T-helper 1 cell treated with Interleukin-12 subunit alpha and Interleukin-12 subunit beta and Interleukin-4 antibody, amounts not matched to agents 30 μg/mL and 1 μg/mL, for 36 hours (primary cell): Measurements from ENCODE around the gene NUP210.

ENCODE experiments used
- H3K27ac Mint-ChIP-seq: one replicate; pipeline ENCODE4 v1.8.0; 2021; ENCODE audit warnings: mild to moderate bottlenecking, mixed read lengths
- H3K27me3 Mint-ChIP-seq: one replicate; pipeline ENCODE4 v1.8.0; 2021; ENCODE audit warnings: low read depth, mixed read lengths
- H3K36me3 Mint-ChIP-seq: one replicate; pipeline ENCODE4 v1.8.0; 2021; ENCODE audit warnings: low read depth, mixed read lengths
- H3K4me1 Mint-ChIP-seq: one replicate; pipeline ENCODE4 v1.8.0; 2021; ENCODE audit warnings: low read depth, mixed read lengths
- H3K4me3 Mint-ChIP-seq: one replicate; pipeline ENCODE4 v1.8.0; 2021; ENCODE audit warnings: mild to moderate bottlenecking, moderate library complexity, mixed read lengths
- H3K9me3 Mint-ChIP-seq: one replicate; pipeline ENCODE4 v1.8.0; 2021; ENCODE audit warnings: mixed read lengths

The NUP210 gene

GRCh38 chr3:13404626-13405452, 15.3 kb downstream of the NUP210 start:
- Mint-ChIP-seq H3K36me3 (peaks cover 27% of the 10 kb centered on the region), H3K27ac (no peak overlapping the region), H3K4me1 (peaks cover 16% of the 10 kb centered on the region), H3K4me3 (no peak overlapping the region), H3K27me3 (no peaks in the 10 kb centered on the region), H3K9me3 (peaks cover 14% of the 10 kb centered on the region)

- Mint-ChIP-seq H3K36me3 (peaks cover 23% of the 10 kb centered on the region), H3K4me3 (no peak overlapping the region), H3K4me1 (peaks cover 16% of the 10 kb centered on the region), H3K27ac (peak overlapping the region; percentile 55), H3K9me3 (peaks cover 12% of the 10 kb centered on the region), H3K27me3 (no peaks in the 10 kb centered on the region)
These were observed 16.3 kb downstream of the NUP210 start for GRCh38 chr3:13403847-13404246.

GRCh38 chr3:13403213-13403819, 16.8 kb downstream of the NUP210 start:
- peaks cover 16% of the 10 kb centered on the region for H3K4me1 Mint-ChIP-seq
- H3K9me3 Mint-ChIP-seq: peaks cover 9% of the 10 kb centered on the region
- H3K4me3 Mint-ChIP-seq: no peak overlapping the region
- H3K36me3 Mint-ChIP-seq: peaks cover 19% of the 10 kb centered on the region
- H3K27ac Mint-ChIP-seq: no peak overlapping the region
- no peaks in the 10 kb centered on the region for H3K27me3 Mint-ChIP-seq

- Mint-ChIP-seq H3K4me1 (peaks cover 12% of the 10 kb centered on the region), H3K4me3 (no peak overlapping the region), H3K36me3 (peaks cover 16% of the 10 kb centered on the region), H3K27me3 (no peaks in the 10 kb centered on the region), H3K27ac (no peak overlapping the region), H3K9me3 (no peaks in the 10 kb centered on the region)
These were observed 19.0 kb downstream of the NUP210 start for GRCh38 chr3:13401149-13401548.

- H3K9me3 Mint-ChIP-seq: no peaks in the 10 kb centered on the region
- H3K27me3 Mint-ChIP-seq: no peaks in the 10 kb centered on the region
- H3K27ac Mint-ChIP-seq: no peak overlapping the region
- H3K4me3 Mint-ChIP-seq: no peak overlapping the region
- H3K4me1 Mint-ChIP-seq: peaks cover 16% of the 10 kb centered on the region
- peaks cover 24% of the 10 kb centered on the region for H3K36me3 Mint-ChIP-seq
These were observed 19.9 kb downstream of the NUP210 start for GRCh38 chr3:13400114-13400673.

- Mint-ChIP-seq H3K27ac (no peak overlapping the region), H3K27me3 (no peaks in the 10 kb centered on the region), H3K9me3 (no peaks in the 10 kb centered on the region), H3K4me1 (peaks cover 14% of the 10 kb centered on the region), H3K36me3 (peaks cover 26% of the 10 kb centered on the region), H3K4me3 (no peak overlapping the region)
These were observed 20.5 kb downstream of the NUP210 start for GRCh38 chr3:13399603-13400002.

GRCh38 chr3:13397316-13397715, 22.8 kb downstream of the NUP210 start:
- Mint-ChIP-seq H3K9me3 (no peaks in the 10 kb centered on the region), H3K27ac (no peak overlapping the region), H3K27me3 (no peaks in the 10 kb centered on the region), H3K4me3 (no peak overlapping the region), H3K4me1 (peaks cover 5% of the 10 kb centered on the region), H3K36me3 (peaks cover 23% of the 10 kb centered on the region)

- H3K27me3 Mint-ChIP-seq: no peaks in the 10 kb centered on the region
- no peak overlapping the region for H3K4me3 Mint-ChIP-seq
- H3K9me3 Mint-ChIP-seq: no peaks in the 10 kb centered on the region
- H3K27ac Mint-ChIP-seq: no peak overlapping the region
- peaks cover 8% of the 10 kb centered on the region for H3K4me1 Mint-ChIP-seq
- peaks cover 35% of the 10 kb centered on the region for H3K36me3 Mint-ChIP-seq
These were observed 25.8 kb downstream of the NUP210 start for GRCh38 chr3:13394363-13394762.

GRCh38 chr3:13393427-13394360, 26.4 kb downstream of the NUP210 start:
- Mint-ChIP-seq H3K4me3 (no peak overlapping the region), H3K4me1 (peaks cover 8% of the 10 kb centered on the region), H3K36me3 (peaks cover 41% of the 10 kb centered on the region), H3K9me3 (no peaks in the 10 kb centered on the region), H3K27me3 (no peaks in the 10 kb centered on the region), H3K27ac (no peak overlapping the region)

GRCh38 chr3:13391308-13391707, 28.8 kb downstream of the NUP210 start:
- H3K27me3 Mint-ChIP-seq: no peaks in the 10 kb centered on the region
- no peak overlapping the region for H3K27ac Mint-ChIP-seq
- H3K9me3 Mint-ChIP-seq: no peaks in the 10 kb centered on the region
- H3K4me1 Mint-ChIP-seq: peaks cover 8% of the 10 kb centered on the region
- peaks cover 47% of the 10 kb centered on the region for H3K36me3 Mint-ChIP-seq
- H3K4me3 Mint-ChIP-seq: no peak overlapping the region

- no peak overlapping the region for H3K4me3 Mint-ChIP-seq
- H3K4me1 Mint-ChIP-seq: peaks cover 6% of the 10 kb centered on the region
- no peak overlapping the region for H3K27ac Mint-ChIP-seq
- H3K9me3 Mint-ChIP-seq: no peaks in the 10 kb centered on the region
- peaks cover 50% of the 10 kb centered on the region for H3K36me3 Mint-ChIP-seq
- H3K27me3 Mint-ChIP-seq: no peaks in the 10 kb centered on the region
These were observed 30.7 kb downstream of the NUP210 start for GRCh38 chr3:13389378-13389777.

GRCh38 chr3:13388816-13389215, 31.3 kb downstream of the NUP210 start:
- peaks cover 48% of the 10 kb centered on the region for H3K36me3 Mint-ChIP-seq
- no peaks in the 10 kb centered on the region for H3K27me3 Mint-ChIP-seq
- no peak overlapping the region for H3K27ac Mint-ChIP-seq
- peaks cover 6% of the 10 kb centered on the region for H3K4me1 Mint-ChIP-seq
- no peaks in the 10 kb centered on the region for H3K9me3 Mint-ChIP-seq
- H3K4me3 Mint-ChIP-seq: no peak overlapping the region

GRCh38 chr3:13385373-13385965, 34.7 kb downstream of the NUP210 start:
- no peak overlapping the region for H3K4me3 Mint-ChIP-seq
- H3K4me1 Mint-ChIP-seq: peaks cover 4% of the 10 kb centered on the region
- no peak overlapping the region for H3K27ac Mint-ChIP-seq
- H3K36me3 Mint-ChIP-seq: peaks cover 52% of the 10 kb centered on the region
- H3K27me3 Mint-ChIP-seq: no peaks in the 10 kb centered on the region
- H3K9me3 Mint-ChIP-seq: no peaks in the 10 kb centered on the region

GRCh38 chr3:13380971-13381370, 39.2 kb downstream of the NUP210 start:
- H3K27me3 Mint-ChIP-seq: no peaks in the 10 kb centered on the region
- no peaks in the 10 kb centered on the region for H3K9me3 Mint-ChIP-seq
- no peak overlapping the region for H3K27ac Mint-ChIP-seq
- peaks cover 43% of the 10 kb centered on the region for H3K36me3 Mint-ChIP-seq
- no peak overlapping the region for H3K4me3 Mint-ChIP-seq
- peaks cover 13% of the 10 kb centered on the region for H3K4me1 Mint-ChIP-seq
